Testis (tissue), 2 donors: ENCODE measurements around the gene KPRP.

ENCODE experiments used
- POLR2A ChIP-seq: fragments of 450-650 bp; IDR thresholded peaks from one replicate; pipeline ENCODE4 v1.6.1; 2017; ENCODE audit warnings: antibody characterized with exemption, mild to moderate bottlenecking, moderate library complexity
- TF ChIP-seq, protein P1 (sequence below), 3 experiments: fragments of 450-650 bp in 2 of 3; fragments of 200-600 bp in 1 of 3; sonication (generic) in 1 of 3; IDR thresholded peaks; one replicate each; pipeline ENCODE4 v1.5.1; 2016 to 2019; ENCODE audit warnings: antibody characterized with exemption in 3 of 3, mild to moderate bottlenecking in 2 of 3, moderate library complexity in 1 of 3

DNA sequence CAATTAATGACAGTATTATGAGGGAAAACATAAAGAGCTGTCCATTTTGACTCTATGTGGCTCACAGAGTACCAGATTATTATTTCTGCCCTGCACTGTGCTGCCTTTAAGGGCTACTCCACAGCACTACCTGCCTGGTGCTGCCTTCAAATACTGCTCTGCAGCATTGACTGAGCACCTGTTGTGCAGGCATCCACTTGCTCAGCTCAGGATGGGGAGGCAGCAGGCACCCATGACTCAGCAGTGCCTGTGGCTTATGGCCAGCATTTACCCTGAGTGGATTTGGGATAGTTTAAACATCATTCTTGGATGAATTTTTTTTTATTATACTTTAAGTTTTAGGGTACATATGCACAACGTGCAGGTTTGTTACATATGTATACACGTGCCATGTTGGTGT is 953 bp upstream of the KPRP start:
- TF ChIP-seq, protein P1, sequence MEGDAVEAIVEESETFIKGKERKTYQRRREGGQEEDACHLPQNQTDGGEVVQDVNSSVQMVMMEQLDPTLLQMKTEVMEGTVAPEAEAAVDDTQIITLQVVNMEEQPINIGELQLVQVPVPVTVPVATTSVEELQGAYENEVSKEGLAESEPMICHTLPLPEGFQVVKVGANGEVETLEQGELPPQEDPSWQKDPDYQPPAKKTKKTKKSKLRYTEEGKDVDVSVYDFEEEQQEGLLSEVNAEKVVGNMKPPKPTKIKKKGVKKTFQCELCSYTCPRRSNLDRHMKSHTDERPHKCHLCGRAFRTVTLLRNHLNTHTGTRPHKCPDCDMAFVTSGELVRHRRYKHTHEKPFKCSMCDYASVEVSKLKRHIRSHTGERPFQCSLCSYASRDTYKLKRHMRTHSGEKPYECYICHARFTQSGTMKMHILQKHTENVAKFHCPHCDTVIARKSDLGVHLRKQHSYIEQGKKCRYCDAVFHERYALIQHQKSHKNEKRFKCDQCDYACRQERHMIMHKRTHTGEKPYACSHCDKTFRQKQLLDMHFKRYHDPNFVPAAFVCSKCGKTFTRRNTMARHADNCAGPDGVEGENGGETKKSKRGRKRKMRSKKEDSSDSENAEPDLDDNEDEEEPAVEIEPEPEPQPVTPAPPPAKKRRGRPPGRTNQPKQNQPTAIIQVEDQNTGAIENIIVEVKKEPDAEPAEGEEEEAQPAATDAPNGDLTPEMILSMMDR (IDR thresholded peaks at IDR 0.05) = no peak
- no peak for TF ChIP-seq POLR2A
